ENCODE results near the gene VWC2L. TPM values are rescaled to one million over a fixed set of nuclear protein-coding genes. Genes with fewer than 3 reads are reported as not detected.

Gene VWC2L
- total RNA-seq, 6 experiments from 2014 or later: not detected

- intact Hi-C loops (cut with DNase I): no loop called here
- Histone ChIP-seq H3K36me3 (no peaks in the 10 kb centered on the region), H3K27me3 (no peaks in the 10 kb centered on the region), H3K4me3 (no peak overlapping the region), H3K4me1 (no peaks in the 10 kb centered on the region), H3K9me3 (no peaks in the 10 kb centered on the region), H3K27ac (no peak overlapping the region)
- 62% methylated on average over 6 of the region's 6 CpGs for WGBS (ENCODE audit: insufficient coverage, low coverage, low lambda C conversion rate, missing lambda C conversion rate)
- no peak for TF ChIP-seq POLR2A (IDR thresholded peaks at IDR 0.05)
- no peak for TF ChIP-seq CTCF (IDR thresholded peaks at IDR 0.05)
- DNase-seq: no peak
- ATAC-seq: no peak
Measured at GRCh38 chr2:214577769-214578168, 166.9 kb downstream of the VWC2L start.

- Histone ChIP-seq H3K36me3 (no peaks in the 10 kb centered on the region), H3K27me3 (no peaks in the 10 kb centered on the region), H3K27ac (no peak overlapping the region), H3K9me3 (no peaks in the 10 kb centered on the region), H3K4me1 (no peaks in the 10 kb centered on the region), H3K4me3 (no peak overlapping the region)
- WGBS (ENCODE audit: insufficient coverage, low coverage, low lambda C conversion rate, missing lambda C conversion rate): 42% methylated on average over 4 of the region's 4 CpGs
- intact Hi-C loops (cut with DNase I): no loop called here
- TF ChIP-seq CTCF (IDR thresholded peaks at IDR 0.05) (no peak), POLR2A (IDR thresholded peaks at IDR 0.05) (no peak)
- no peak for DNase-seq
- no peak for ATAC-seq
Measured at GRCh38 chr2:214578442-214578841, 167.6 kb downstream of the VWC2L start.

- TF ChIP-seq POLR2A (IDR thresholded peaks at IDR 0.05): no peak
- no peak for TF ChIP-seq CTCF (IDR thresholded peaks at IDR 0.05)
- 64% methylated on average over 6 of the region's 6 CpGs for WGBS (ENCODE audit: insufficient coverage, low coverage, low lambda C conversion rate, missing lambda C conversion rate)
- intact Hi-C loops (cut with DNase I): no loop called here
Measured at GRCh38 chr2:214579035-214579434, 168.2 kb downstream of the VWC2L start.

GRCh38 chr2:214587442-214587841 lies 176.6 kb downstream of the VWC2L start:
- TF ChIP-seq POLR2A (IDR thresholded peaks at IDR 0.05): no peak
- peak in 1 of 4 donors; percentile 17 for TF ChIP-seq CTCF (IDR thresholded peaks at IDR 0.05)
- intact Hi-C loops (cut with DNase I): no loop called here
- 35% methylated on average over 3 of the region's 3 CpGs for WGBS (ENCODE audit: insufficient coverage, low coverage, low lambda C conversion rate, missing lambda C conversion rate)
- no peak for ATAC-seq
- H3K4me3 ChIP-seq: no peak overlapping the region
- no peak for DNase-seq
- no peak overlapping the region for H3K27ac ChIP-seq
- H3K9me3 ChIP-seq: no peaks in the 10 kb centered on the region
- H3K4me1 ChIP-seq: no peaks in the 10 kb centered on the region
- H3K27me3 ChIP-seq: no peaks in the 10 kb centered on the region
- no peaks in the 10 kb centered on the region for H3K36me3 ChIP-seq

More at GRCh38 chr2:214579035-214579434, 168.2 kb downstream of the VWC2L start:
- Histone ChIP-seq H3K9me3 (no peaks in the 10 kb centered on the region), H3K4me3 (no peak overlapping the region), H3K4me1 (no peaks in the 10 kb centered on the region), H3K27ac (no peak overlapping the region), H3K36me3 (no peaks in the 10 kb centered on the region), H3K27me3 (no peaks in the 10 kb centered on the region)
- ATAC-seq (no peak), DNase-seq (no peak)

GRCh38 chr2:214591366-214591765 lies 180.5 kb downstream of the VWC2L start:
- intact Hi-C loops (cut with DNase I): no loop called here
- no peak overlapping the region for H3K4me3 ChIP-seq
- no peaks in the 10 kb centered on the region for H3K27me3 ChIP-seq
- H3K27ac ChIP-seq: no peak overlapping the region
- H3K36me3 ChIP-seq: no peaks in the 10 kb centered on the region
- TF ChIP-seq CTCF (IDR thresholded peaks at IDR 0.05): peak in 2 of 4 donors; percentile 16 to 17
- no peak for TF ChIP-seq POLR2A (IDR thresholded peaks at IDR 0.05)
- H3K4me1 ChIP-seq: no peaks in the 10 kb centered on the region
- H3K9me3 ChIP-seq: no peaks in the 10 kb centered on the region
- DNase-seq (no peak), ATAC-seq (no peak)
- WGBS (ENCODE audit: insufficient coverage, low coverage, low lambda C conversion rate, missing lambda C conversion rate): 60% methylated on average over 1 of the region's 1 CpG
